Psoas muscle (tissue), 8 donors: ENCODE data around the gene TKFC. TPM values are rescaled to one million over a fixed set of nuclear protein-coding genes. Genes with fewer than 3 reads are reported as not detected.

Experiments used
- ATAC-seq, 4 donors: fragments of 200-7000 bp; cut with Tn5 transposase; one replicate each; pipeline ENCODE4 v1.9.1; 2020; ENCODE audit warnings: moderate library complexity in 3 of 4, mild to moderate bottlenecking in 2 of 4
- DNase-seq, 2 donors: peaks; one replicate each; pipeline ENCODE4 v3.0.0-alpha.2; 2020
- H3K27ac ChIP-seq: fragments of 200-600 bp; one replicate; pipeline ENCODE4 v1.8.0; 2022
- H3K27me3 ChIP-seq, 3 donors: fragments of 200-600 bp in 1 of 3; one replicate each; pipeline versions ENCODE4 v1.6.1 to v1.8.0; 2013 to 2022; ENCODE audit warnings: low read length in 2 of 3, mild to moderate bottlenecking in 2 of 3, moderate library complexity in 1 of 3; ENCODE audit not compliant: insufficient read depth in 3 of 3
- H3K36me3 ChIP-seq, 2 donors: fragments of 200-600 bp in 1 of 2; one replicate each; pipeline versions ENCODE4 v1.6.1 to v1.8.0; 2013 to 2022; ENCODE audit warnings: low read depth in 1 of 2, mild to moderate bottlenecking in 1 of 2, moderate library complexity in 1 of 2; ENCODE audit not compliant: insufficient read depth in 1 of 2
- H3K4me1 ChIP-seq: fragments of 200-600 bp; one replicate; pipeline ENCODE4 v1.8.0; 2022
- H3K4me3 ChIP-seq: fragments of 200-600 bp; one replicate; pipeline ENCODE4 v1.8.0; 2022; ENCODE audit warnings: mild to moderate bottlenecking
- H3K9me3 ChIP-seq: fragments of 200-600 bp; one replicate; pipeline ENCODE4 v1.8.0; 2022
- CTCF ChIP-seq: fragments of 200-600 bp; IDR thresholded peaks from one replicate; pipeline ENCODE4 v1.8.0; 2022; ENCODE audit warnings: antibody characterized with exemption
- WGBS, 3 donors: extraction: QIAGEN DNeasy Blood & Tissue Kit; methylation state at CpG; one replicate each; pipeline versions ENCODE4 v1.1.6 to v1.1.7; 2013; 5-methylcytosine and 5-hydroxymethylcytosine counted together
- intact Hi-C, 2 donors: fragments of 100-400 bp; cut with DNase I; formaldehyde crosslinking; loops; one replicate each; pipeline versions ENCODE4 v1.11.0 to v1.14.2; 2022
- polyA plus RNA-seq, 3 donors: library from polyadenylated mRNA; stranded (reverse); fragments of 200-250 nt; gene quantifications; one replicate each; pipeline ENCODE4 v1.2.3, GENCODE V29; 2013
- total RNA-seq, 4 donors: library from RNA; stranded (reverse); fragmentation: NEBNext Ultra II Directional in 2 of 4; extraction: Animal tissue kit (Norgen Biotek cat#: 25700) in 2 of 4; gene quantifications; one replicate each; pipeline versions ENCODE4 v1.2.1 to v1.2.4, GENCODE V29; 2021 to 2023
- donor health status: healthy with polysubstance abuse.
- donor health status: DM: no; HTN: no; CAD: no; lungs with moderate emphysema.
- donor health status: Bipolar disorder and iron deficiency.
- donor health status: healthy.
- donor health status: DM: yes; HTN: yes; CAD: no.
- donor health status: DM: no; HTN: no; CAD: no.
- donor health status: DM: no; HTN: no; CAD: no.
- donor health status: DM: yes; HTN: yes; CAD: no.

TKFC gene
- total and polyA plus RNA-seq, 7 donors, result 7.2 to 30.4 (median 13.4) TPM

- no peak for TF ChIP-seq CTCF
- Histone ChIP-seq H3K27ac (no peak overlapping the region), H3K27me3 (no peaks in the 10 kb centered on the region), H3K36me3 (peaks cover 19 to 57% of the 10 kb centered on the region in 2 donors), H3K4me3 (no peak overlapping the region), H3K4me1 (peaks cover 20% of the 10 kb centered on the region), H3K9me3 (no peaks in the 10 kb centered on the region)
- ATAC-seq, result no peak
- no peak for DNase-seq
- WGBS, 3 donors, result 73 to 86% (median 78%) methylated on average over 5 of the region's 5 CpGs
- intact Hi-C loops, result no loop called here
Observed at GRCh38 chr11:61364012-61364675, 31.1 kb downstream of the TKFC start.

GRCh38 chr11:61367406-61367805 is 34.4 kb downstream of the TKFC start:
- H3K27me3 ChIP-seq, result no peaks in the 10 kb centered on the region
- WGBS, 3 donors, result 80 to 88% (median 84%) methylated on average over 6 of the region's 6 CpGs

DNA sequence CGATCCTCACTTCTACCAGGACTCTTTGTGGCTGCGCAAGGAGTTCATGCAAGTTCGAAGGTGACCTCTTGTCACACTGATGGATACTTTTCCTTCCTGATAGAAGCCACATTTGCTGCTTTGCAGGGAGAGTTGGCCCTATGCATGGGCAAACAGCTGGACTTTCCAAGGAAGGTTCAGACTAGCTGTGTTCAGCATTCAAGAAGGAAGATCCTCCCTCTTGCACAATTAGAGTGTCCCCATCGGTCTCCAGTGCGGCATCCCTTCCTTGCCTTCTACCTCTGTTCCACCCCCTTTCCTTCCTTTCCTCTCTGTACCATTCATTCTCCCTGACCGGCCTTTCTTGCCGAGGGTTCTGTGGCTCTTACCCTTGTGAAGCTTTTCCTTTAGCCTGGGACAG is 35.6 kb downstream of the TKFC start:
- intact Hi-C loops, result no loop called here
- DNase-seq, result no peak
- no peaks in the 10 kb centered on the region for H3K27me3 ChIP-seq

More at GRCh38 chr11:61367406-61367805, 34.4 kb downstream of the TKFC start:
- Histone ChIP-seq H3K4me1 (peaks cover 12% of the 10 kb centered on the region), H3K27ac (no peak overlapping the region), H3K4me3 (no peak overlapping the region), H3K9me3 (no peaks in the 10 kb centered on the region), H3K36me3 (peaks cover 19 to 76% of the 10 kb centered on the region in 2 donors)
- intact Hi-C loops, result no loop called here
- no peak for TF ChIP-seq CTCF
- ATAC-seq, result no peak
- DNase-seq, result no peak

DNA sequence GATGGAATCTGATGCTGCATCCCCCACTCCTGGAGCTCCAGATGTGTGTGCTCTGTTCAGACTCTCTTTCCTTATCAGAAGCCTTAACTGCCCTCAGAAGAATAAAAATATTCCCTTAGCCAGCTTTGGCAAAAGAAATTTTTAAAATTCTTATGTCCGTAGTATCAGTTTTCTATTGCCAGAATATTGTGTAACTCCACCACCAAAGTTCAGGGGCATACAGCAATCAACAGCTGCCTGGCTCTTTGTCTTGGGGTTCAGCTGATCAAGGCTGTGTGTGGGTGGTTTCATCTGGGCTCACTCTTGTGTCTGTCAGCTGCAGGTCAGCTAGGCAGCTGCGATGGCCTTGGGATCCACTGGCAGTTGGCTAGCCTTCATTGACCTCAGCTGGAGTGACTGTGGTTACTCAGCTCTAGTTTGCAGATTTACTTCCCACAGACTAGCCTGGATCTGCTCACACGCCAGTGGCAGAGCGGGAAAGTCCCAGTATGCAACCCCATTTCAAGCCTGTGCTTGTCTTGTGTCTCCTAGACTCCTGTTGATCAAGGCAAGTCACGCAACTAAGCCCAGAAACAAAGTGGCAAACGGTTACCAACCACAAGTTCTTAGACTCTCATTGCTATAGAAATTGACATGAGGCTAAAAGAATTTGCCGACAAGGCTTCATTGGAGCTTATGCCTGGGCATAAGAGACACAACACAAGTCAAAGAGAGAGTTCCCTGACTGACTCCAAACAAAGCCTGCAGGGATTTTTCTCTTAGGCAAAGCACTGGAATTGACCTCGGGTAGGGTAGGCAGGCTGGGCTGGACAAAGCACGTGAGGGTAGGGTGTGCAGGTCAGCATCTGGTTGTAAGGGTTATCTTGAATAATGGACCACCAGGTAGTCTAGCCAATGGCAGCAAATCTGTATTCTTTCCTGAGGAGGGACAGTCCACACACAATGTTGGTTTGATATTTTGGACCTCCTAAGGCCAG is 36.6 kb downstream of the TKFC start:
- Histone ChIP-seq H3K9me3 (no peaks in the 10 kb centered on the region), H3K27ac (peak overlapping the region; percentile 53), H3K27me3 (no peaks in the 10 kb centered on the region), H3K36me3 (peaks cover 19 to 82% of the 10 kb centered on the region in 2 donors), H3K4me3 (no peak overlapping the region), H3K4me1 (no peaks in the 10 kb centered on the region)
- TF ChIP-seq CTCF, result no peak
- ATAC-seq (peak; percentile 83 to 90 (median 87)), DNase-seq (peak; percentile 70 to 78)
- intact Hi-C loops, result no loop called here
- WGBS, 3 donors, result 53 to 64% (median 55%) methylated on average over 9 of the region's 9 CpGs

More for the DNA sequence above, 35.6 kb downstream of the TKFC start:
- Histone ChIP-seq H3K4me3 (no peak overlapping the region), H3K36me3 (peaks cover 19 to 86% of the 10 kb centered on the region in 2 donors), H3K4me1 (peaks cover 2% of the 10 kb centered on the region), H3K27ac (peak overlapping the region; percentile 53), H3K9me3 (no peaks in the 10 kb centered on the region)
- WGBS, 3 donors, result 85 to 93% (median 87%) methylated on average over 7 of the region's 7 CpGs
- no peak for ATAC-seq
- no peak for TF ChIP-seq CTCF
